ENCODE data around the gene SYNPO2.

GRCh38 chr4:119016636-119017035 is 128.0 kb downstream of the SYNPO2 start:
- no peak for TF ChIP-seq POLR2A (IDR thresholded peaks at IDR 0.05)
- TF ChIP-seq, protein P1, sequence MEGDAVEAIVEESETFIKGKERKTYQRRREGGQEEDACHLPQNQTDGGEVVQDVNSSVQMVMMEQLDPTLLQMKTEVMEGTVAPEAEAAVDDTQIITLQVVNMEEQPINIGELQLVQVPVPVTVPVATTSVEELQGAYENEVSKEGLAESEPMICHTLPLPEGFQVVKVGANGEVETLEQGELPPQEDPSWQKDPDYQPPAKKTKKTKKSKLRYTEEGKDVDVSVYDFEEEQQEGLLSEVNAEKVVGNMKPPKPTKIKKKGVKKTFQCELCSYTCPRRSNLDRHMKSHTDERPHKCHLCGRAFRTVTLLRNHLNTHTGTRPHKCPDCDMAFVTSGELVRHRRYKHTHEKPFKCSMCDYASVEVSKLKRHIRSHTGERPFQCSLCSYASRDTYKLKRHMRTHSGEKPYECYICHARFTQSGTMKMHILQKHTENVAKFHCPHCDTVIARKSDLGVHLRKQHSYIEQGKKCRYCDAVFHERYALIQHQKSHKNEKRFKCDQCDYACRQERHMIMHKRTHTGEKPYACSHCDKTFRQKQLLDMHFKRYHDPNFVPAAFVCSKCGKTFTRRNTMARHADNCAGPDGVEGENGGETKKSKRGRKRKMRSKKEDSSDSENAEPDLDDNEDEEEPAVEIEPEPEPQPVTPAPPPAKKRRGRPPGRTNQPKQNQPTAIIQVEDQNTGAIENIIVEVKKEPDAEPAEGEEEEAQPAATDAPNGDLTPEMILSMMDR (IDR thresholded peaks at IDR 0.05), result no peak

All from testis (tissue), 2 donors.